ENCODE results near the gene AEBP2.

Gene AEBP2

GRCh38 chr12:19484738-19485137 lies 45.4 kb downstream of the AEBP2 start:
- H3K4me1 Mint-ChIP-seq (ENCODE audit: low read depth), result peaks cover 43% of the 10 kb centered on the region
- intact Hi-C loops (cut with micrococcal nuclease), result no loop called here
- no peak overlapping the region for H3K4me3 Mint-ChIP-seq
- peaks cover 11% of the 10 kb centered on the region for H3K9me3 Mint-ChIP-seq
- peaks cover 54% of the 10 kb centered on the region for H3K36me3 Mint-ChIP-seq (ENCODE audit: low read depth)
- no peak overlapping the region for H3K27ac Mint-ChIP-seq
- H3K27me3 Mint-ChIP-seq, result no peaks in the 10 kb centered on the region

DNA sequence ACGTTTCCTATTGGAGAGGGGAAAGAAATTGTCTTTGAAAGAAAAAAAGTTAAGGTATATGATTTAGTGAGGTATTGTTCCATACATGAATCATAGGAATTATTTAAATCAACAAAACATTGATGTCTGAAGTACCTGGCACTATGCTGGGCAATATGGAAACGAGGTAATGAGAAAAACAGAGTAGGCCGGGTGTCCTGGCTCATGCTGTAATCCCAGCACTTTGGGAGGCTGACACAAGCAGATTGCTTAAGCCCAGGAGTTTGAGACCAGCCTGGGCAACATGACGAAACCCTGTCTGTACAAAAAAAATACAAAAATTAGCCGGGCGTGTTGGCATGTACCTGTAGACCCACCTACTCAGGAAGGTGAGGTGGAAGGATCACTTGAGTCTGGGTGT lies 45.9 kb downstream of the AEBP2 start:
- Mint-ChIP-seq H3K4me1 (ENCODE audit: low read depth) (peaks cover 43% of the 10 kb centered on the region), H3K27me3 (no peaks in the 10 kb centered on the region), H3K4me3 (no peak overlapping the region), H3K9me3 (peaks cover 8% of the 10 kb centered on the region), H3K36me3 (ENCODE audit: low read depth) (peaks cover 49% of the 10 kb centered on the region), H3K27ac (peak overlapping the region; percentile 66)
- intact Hi-C loops (cut with micrococcal nuclease), result no loop called here

DNA sequence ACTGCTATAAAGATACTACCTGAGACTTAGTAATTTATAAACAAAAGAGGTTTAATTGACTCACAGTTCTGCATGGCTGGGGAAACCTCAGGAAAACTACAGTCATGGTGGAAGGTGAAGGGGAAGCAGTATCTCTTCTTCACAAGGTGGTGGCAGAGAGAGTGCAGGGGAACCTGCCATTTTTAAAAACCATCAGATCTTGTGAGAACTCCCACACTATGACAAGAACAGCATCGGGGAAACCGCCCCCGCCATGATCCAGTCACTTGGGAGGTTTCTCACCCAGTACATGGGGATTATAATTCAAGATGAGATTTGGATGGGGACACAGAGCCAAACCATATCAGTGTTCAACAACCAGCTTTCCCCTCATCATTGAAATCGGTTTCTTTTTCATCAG lies 49.9 kb downstream of the AEBP2 start:
- Mint-ChIP-seq H3K36me3 (ENCODE audit: low read depth) (peaks cover 35% of the 10 kb centered on the region), H3K27ac (no peak overlapping the region), H3K4me3 (no peak overlapping the region), H3K27me3 (no peaks in the 10 kb centered on the region), H3K9me3 (no peaks in the 10 kb centered on the region), H3K4me1 (ENCODE audit: low read depth) (peaks cover 12% of the 10 kb centered on the region)
- intact Hi-C loops (cut with micrococcal nuclease), result no loop called here

DNA sequence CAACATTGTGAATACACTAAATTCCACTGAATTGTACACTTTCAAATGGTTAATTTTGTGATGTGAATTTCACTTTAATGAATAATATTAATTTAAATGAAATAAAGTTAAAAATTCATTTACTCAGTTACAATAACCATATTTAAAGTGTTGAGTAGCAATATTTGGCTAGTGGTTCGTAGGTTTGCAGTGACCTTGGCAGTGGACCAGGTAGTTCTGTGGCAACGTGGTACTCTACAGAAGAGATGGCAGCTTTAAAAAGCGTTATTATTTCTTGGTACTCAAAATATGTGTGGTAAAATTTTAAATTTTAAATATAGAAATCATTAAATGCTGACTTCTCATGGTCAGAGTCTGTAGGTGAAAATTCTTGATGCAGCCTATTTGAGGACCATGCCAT lies 51.6 kb downstream of the AEBP2 start:
- Mint-ChIP-seq H3K4me3 (no peak overlapping the region), H3K4me1 (ENCODE audit: low read depth) (peaks cover under 1% of the 10 kb centered on the region), H3K27me3 (no peaks in the 10 kb centered on the region), H3K36me3 (ENCODE audit: low read depth) (peaks cover 42% of the 10 kb centered on the region), H3K27ac (no peak overlapping the region), H3K9me3 (no peaks in the 10 kb centered on the region)
- intact Hi-C loops (cut with micrococcal nuclease), result no loop called here

GRCh38 chr12:19491863-19492262 lies 52.6 kb downstream of the AEBP2 start:
- intact Hi-C loops (cut with micrococcal nuclease), result no loop called here
- Mint-ChIP-seq H3K4me1 (ENCODE audit: low read depth) (no peaks in the 10 kb centered on the region), H3K4me3 (no peak overlapping the region), H3K27me3 (no peaks in the 10 kb centered on the region), H3K36me3 (ENCODE audit: low read depth) (peaks cover 39% of the 10 kb centered on the region), H3K9me3 (no peaks in the 10 kb centered on the region), H3K27ac (no peak overlapping the region)

DNA sequence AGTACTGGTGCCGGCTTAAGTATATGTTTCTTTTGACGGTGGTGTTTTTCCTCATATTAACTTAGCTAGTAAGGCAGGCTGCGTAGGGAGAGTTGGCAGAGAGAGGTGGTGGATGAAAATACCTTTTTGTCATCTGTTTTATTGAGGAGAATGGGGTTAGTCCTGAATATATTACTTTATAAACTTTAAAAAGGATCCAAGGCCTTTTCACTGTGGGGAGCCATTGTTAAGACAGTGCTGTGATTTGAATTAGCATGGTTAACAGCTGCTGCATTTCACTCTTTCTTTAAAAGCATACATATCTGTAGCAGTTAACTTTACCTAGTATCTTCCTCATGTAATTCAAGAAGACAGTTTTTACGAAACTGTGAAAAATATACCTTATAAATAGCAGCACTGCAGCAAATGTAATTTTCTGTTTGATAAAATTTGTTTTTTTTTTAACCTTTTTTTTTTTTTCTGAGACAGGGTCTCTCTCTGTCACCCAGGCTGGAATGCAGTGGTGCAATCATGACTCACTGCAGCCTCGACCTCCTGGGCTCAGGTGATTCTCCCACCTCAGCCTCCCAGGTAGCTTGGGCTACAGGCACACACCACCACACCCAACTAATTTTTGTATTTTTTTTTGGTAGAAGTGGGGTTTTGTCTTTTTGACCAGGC lies 57.1 kb downstream of the AEBP2 start:
- Mint-ChIP-seq H3K27ac (no peak overlapping the region), H3K36me3 (ENCODE audit: low read depth) (peaks cover 58% of the 10 kb centered on the region), H3K27me3 (no peaks in the 10 kb centered on the region), H3K4me3 (no peak overlapping the region), H3K9me3 (no peaks in the 10 kb centered on the region), H3K4me1 (ENCODE audit: low read depth) (no peaks in the 10 kb centered on the region)
- intact Hi-C loops (cut with micrococcal nuclease), result no loop called here

GRCh38 chr12:19498099-19498498 lies 58.8 kb downstream of the AEBP2 start:
- Mint-ChIP-seq H3K4me1 (ENCODE audit: low read depth) (no peaks in the 10 kb centered on the region), H3K27ac (no peak overlapping the region)

DNA sequence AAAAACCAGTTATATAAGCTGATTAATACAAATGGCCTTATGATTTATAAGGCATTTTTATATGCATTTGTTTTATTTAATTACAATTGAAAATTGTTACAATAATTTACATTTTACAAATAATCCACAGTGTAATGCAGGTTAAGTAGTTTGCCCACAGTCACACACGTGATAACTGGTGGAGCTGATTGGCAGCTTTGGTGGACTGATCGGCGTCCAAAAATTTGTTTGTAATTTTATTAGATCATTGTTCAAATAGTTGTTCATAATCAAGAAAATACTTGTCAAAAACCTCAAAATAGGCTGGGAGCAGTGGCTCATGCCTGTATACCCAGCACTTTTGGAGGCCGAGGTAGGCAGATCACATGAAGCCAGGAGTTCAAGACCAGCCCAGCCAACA lies 59.7 kb downstream of the AEBP2 start:
- Mint-ChIP-seq H3K4me1 (ENCODE audit: low read depth) (no peaks in the 10 kb centered on the region), H3K27ac (no peak overlapping the region), H3K4me3 (no peak overlapping the region), H3K36me3 (ENCODE audit: low read depth) (peaks cover 78% of the 10 kb centered on the region), H3K9me3 (no peaks in the 10 kb centered on the region), H3K27me3 (no peaks in the 10 kb centered on the region)
- intact Hi-C loops (cut with micrococcal nuclease), result no loop called here

More at GRCh38 chr12:19498099-19498498, 58.8 kb downstream of the AEBP2 start:
- Mint-ChIP-seq H3K4me3 (no peak overlapping the region), H3K9me3 (no peaks in the 10 kb centered on the region), H3K27me3 (no peaks in the 10 kb centered on the region), H3K36me3 (ENCODE audit: low read depth) (peaks cover 76% of the 10 kb centered on the region)
- intact Hi-C loops (cut with micrococcal nuclease), result no loop called here

DNA sequence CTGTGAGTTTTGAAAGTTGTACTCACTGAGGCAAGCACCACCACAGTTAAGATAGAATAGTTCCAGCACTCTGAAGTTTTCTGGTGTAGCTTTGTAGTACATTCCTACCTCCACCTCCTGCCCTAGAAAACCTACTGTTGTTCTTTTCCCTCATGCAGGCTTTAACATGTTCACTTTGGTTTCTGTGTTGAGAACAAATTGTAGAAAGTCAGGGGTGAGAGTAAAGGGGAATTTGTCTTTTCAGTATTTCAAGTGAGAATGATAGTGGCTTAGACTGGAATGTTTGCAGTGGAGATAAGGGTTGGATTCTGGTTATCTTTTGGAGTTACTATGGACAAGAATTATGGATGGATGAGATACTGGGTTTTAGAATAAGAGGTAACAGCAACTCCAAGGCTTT lies 67.2 kb downstream of the AEBP2 start:
- Mint-ChIP-seq H3K4me1 (ENCODE audit: low read depth) (peaks cover 19% of the 10 kb centered on the region), H3K36me3 (ENCODE audit: low read depth) (peaks cover 53% of the 10 kb centered on the region), H3K27ac (no peak overlapping the region), H3K4me3 (no peak overlapping the region), H3K27me3 (no peaks in the 10 kb centered on the region), H3K9me3 (no peaks in the 10 kb centered on the region)
- intact Hi-C loops (cut with micrococcal nuclease), result no loop called here

DNA sequence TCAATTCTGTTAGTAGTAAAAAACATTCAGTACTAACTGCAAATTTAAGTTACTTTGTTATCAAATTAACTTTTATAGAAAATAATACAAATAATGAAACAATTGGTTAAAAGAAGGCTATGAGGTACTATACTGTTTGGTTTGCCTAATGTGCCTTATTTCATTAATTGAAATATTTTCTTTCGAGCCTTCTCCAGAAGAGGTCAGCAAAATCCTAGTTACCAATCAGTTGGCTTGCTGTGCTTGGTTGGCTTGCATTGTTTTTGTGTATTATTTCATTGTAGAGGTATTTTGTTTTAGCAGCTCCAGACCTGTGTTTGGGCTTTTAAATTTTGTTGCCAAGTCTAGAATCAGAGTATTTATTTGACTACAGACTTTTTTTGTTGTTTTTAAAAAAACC lies 68.5 kb downstream of the AEBP2 start:
- Mint-ChIP-seq H3K4me3 (no peak overlapping the region), H3K27me3 (no peaks in the 10 kb centered on the region), H3K4me1 (ENCODE audit: low read depth) (peaks cover 19% of the 10 kb centered on the region), H3K27ac (no peak overlapping the region), H3K9me3 (no peaks in the 10 kb centered on the region), H3K36me3 (ENCODE audit: low read depth) (peaks cover 53% of the 10 kb centered on the region)
- intact Hi-C loops (cut with micrococcal nuclease), result no loop called here

DNA sequence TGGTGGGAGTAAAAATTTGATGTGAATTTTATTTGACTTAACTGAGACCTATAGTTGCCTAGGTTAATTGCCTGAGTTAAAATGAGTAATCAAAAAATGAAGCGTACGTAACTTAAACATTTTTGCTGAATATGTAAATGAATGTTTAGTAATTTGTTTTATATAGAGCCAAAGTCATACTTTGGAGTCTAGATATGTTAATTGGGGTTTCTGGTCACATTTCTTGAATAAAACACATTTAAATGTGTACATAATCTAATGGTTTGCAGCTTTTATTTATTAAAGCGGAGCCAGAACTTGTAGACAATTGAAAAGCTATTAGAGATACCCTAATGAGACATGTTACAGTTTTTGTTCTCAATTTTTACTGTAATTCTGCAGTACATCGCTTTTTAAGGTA lies 71.2 kb downstream of the AEBP2 start:
- no peak overlapping the region for H3K27ac Mint-ChIP-seq
- H3K4me3 Mint-ChIP-seq, result no peak overlapping the region
- no peaks in the 10 kb centered on the region for H3K27me3 Mint-ChIP-seq
- H3K36me3 Mint-ChIP-seq (ENCODE audit: low read depth), result peaks cover 52% of the 10 kb centered on the region
- intact Hi-C loops (cut with micrococcal nuclease), result no loop called here
- H3K4me1 Mint-ChIP-seq (ENCODE audit: low read depth), result peaks cover 15% of the 10 kb centered on the region
- no peaks in the 10 kb centered on the region for H3K9me3 Mint-ChIP-seq

- intact Hi-C loops (cut with micrococcal nuclease), result no loop called here
- Mint-ChIP-seq H3K4me1 (ENCODE audit: low read depth) (no peaks in the 10 kb centered on the region), H3K27me3 (no peaks in the 10 kb centered on the region), H3K4me3 (no peak overlapping the region), H3K36me3 (ENCODE audit: low read depth) (peaks cover 58% of the 10 kb centered on the region), H3K27ac (no peak overlapping the region), H3K9me3 (no peaks in the 10 kb centered on the region)
Measured at GRCh38 chr12:19515179-19515578, 75.9 kb downstream of the AEBP2 start.

GRCh38 chr12:19517583-19517982 lies 78.3 kb downstream of the AEBP2 start:
- no peak overlapping the region for H3K27ac Mint-ChIP-seq
- H3K36me3 Mint-ChIP-seq (ENCODE audit: low read depth), result peaks cover 51% of the 10 kb centered on the region
- H3K4me3 Mint-ChIP-seq, result no peak overlapping the region
- no peaks in the 10 kb centered on the region for H3K27me3 Mint-ChIP-seq
- intact Hi-C loops (cut with micrococcal nuclease), result no loop called here
- H3K9me3 Mint-ChIP-seq, result no peaks in the 10 kb centered on the region
- H3K4me1 Mint-ChIP-seq (ENCODE audit: low read depth), result no peaks in the 10 kb centered on the region

- H3K4me3 Mint-ChIP-seq, result no peak overlapping the region
- intact Hi-C loops (cut with micrococcal nuclease), result no loop called here
- no peaks in the 10 kb centered on the region for H3K9me3 Mint-ChIP-seq
- no peaks in the 10 kb centered on the region for H3K4me1 Mint-ChIP-seq (ENCODE audit: low read depth)
- H3K27me3 Mint-ChIP-seq, result no peaks in the 10 kb centered on the region
- peaks cover 50% of the 10 kb centered on the region for H3K36me3 Mint-ChIP-seq (ENCODE audit: low read depth)
- H3K27ac Mint-ChIP-seq, result no peak overlapping the region
Measured at GRCh38 chr12:19518209-19518608, 78.9 kb downstream of the AEBP2 start.

GRCh38 chr12:19520646-19521415 lies 81.5 kb downstream of the AEBP2 start:
- Mint-ChIP-seq H3K4me3 (no peak overlapping the region), H3K27me3 (no peaks in the 10 kb centered on the region), H3K9me3 (no peaks in the 10 kb centered on the region), H3K27ac (no peak overlapping the region), H3K4me1 (ENCODE audit: low read depth) (no peaks in the 10 kb centered on the region), H3K36me3 (ENCODE audit: low read depth) (peaks cover 47% of the 10 kb centered on the region)
- intact Hi-C loops (cut with micrococcal nuclease), result no loop called here
